MM.1S (cell line): ENCODE measurements around the gene TSPAN17.

Experiments
- DNase-seq: peaks from one replicate; pipeline ENCODE4 v3.0.0-alpha.2; 2015
- H2AFZ ChIP-seq: fragments of 300-600 bp; sonication (generic); 2 replicates; pipeline ENCODE4 v1.6.0; 2016; ENCODE audit warnings: antibody characterized with exemption, low read length
- H3F3A ChIP-seq: fragments of 300-600 bp; sonication (generic); 2 replicates; pipeline ENCODE4 v1.6.1; 2016; ENCODE audit warnings: mild to moderate bottlenecking, antibody characterized with exemption, low read length, moderate library complexity, mixed read lengths; ENCODE audit not compliant: insufficient read depth
- H3K27ac ChIP-seq: fragments of 300-600 bp; sonication (generic); 2 replicates; pipeline ENCODE4 v1.5.1; 2016; ENCODE audit warnings: mild to moderate bottlenecking, low read length
- H3K27me3 ChIP-seq: fragments of 300-600 bp; sonication (generic); replicated peaks from 2 replicates; pipeline ENCODE4 v1.6.0; 2016; ENCODE audit warnings: low read length; ENCODE audit not compliant: insufficient read depth
- H3K36me3 ChIP-seq: fragments of 300-600 bp; sonication (generic); replicated peaks from 2 replicates; pipeline ENCODE4 v1.6.1; 2016; ENCODE audit warnings: mild to moderate bottlenecking, low read length, mixed read lengths; ENCODE audit not compliant: insufficient read depth
- H3K4me1 ChIP-seq: fragments of 300-600 bp; sonication (generic); 2 replicates; pipeline ENCODE4 v1.6.1; 2016; ENCODE audit warnings: low read length, mixed read lengths
- H3K4me2 ChIP-seq: fragments of 300-600 bp; sonication (generic); 2 replicates; pipeline ENCODE4 v1.6.0; 2016; ENCODE audit warnings: low read depth, low read length
- H3K4me3 ChIP-seq: fragments of 300-600 bp; sonication (generic); 2 replicates; pipeline ENCODE4 v1.5.1; 2016; ENCODE audit warnings: low read length, mixed read lengths
- H3K79me2 ChIP-seq: fragments of 300-600 bp; sonication (generic); 2 replicates; pipeline ENCODE4 v1.6.1; 2016; ENCODE audit warnings: mixed run types, low read length, mixed read lengths
- H3K9ac ChIP-seq: fragments of 300-600 bp; sonication (generic); 2 replicates; pipeline ENCODE4 v1.6.1; 2016; ENCODE audit warnings: low read length, mixed read lengths
- H3K9me2 ChIP-seq: fragments of 300-600 bp; sonication (generic); replicated peaks from 2 replicates; pipeline ENCODE4 v1.6.1; 2016; ENCODE audit warnings: mild to moderate bottlenecking, low read length, mixed read lengths; ENCODE audit not compliant: insufficient read depth
- H3K9me3 ChIP-seq: fragments of 300-600 bp; sonication (generic); replicated peaks from 2 replicates; pipeline ENCODE4 v1.6.1; 2016; ENCODE audit warnings: mild to moderate bottlenecking, low read length, mixed read lengths; ENCODE audit not compliant: insufficient read depth
- H4K20me1 ChIP-seq: fragments of 300-600 bp; sonication (generic); 2 replicates; pipeline ENCODE4 v1.6.1; 2016; ENCODE audit warnings: mild to moderate bottlenecking, low read length, moderate library complexity, mixed read lengths; ENCODE audit not compliant: insufficient read depth
- EZH2 ChIP-seq: fragments of 300-600 bp; sonication (generic); optimal IDR thresholded peaks from 2 replicates; pipeline ENCODE3; 2017; ENCODE audit warnings: low read depth, mild to moderate bottlenecking, antibody characterized with exemption, low read length, mixed read lengths
- EZH2phosphoT487 ChIP-seq: fragments of 300-600 bp; sonication (generic); IDR thresholded peaks from 2 replicates; pipeline ENCODE4 v1.6.1; 2018; ENCODE audit warnings: antibody characterized with exemption, low read length
- TF ChIP-seq, protein P1 (sequence below): fragments of 300-600 bp; sonication (generic); IDR thresholded peaks from 2 replicates; pipeline ENCODE4 v1.5.1; 2016; ENCODE audit warnings: antibody characterized with exemption, low read length, mixed read lengths

The TSPAN17 gene

DNA sequence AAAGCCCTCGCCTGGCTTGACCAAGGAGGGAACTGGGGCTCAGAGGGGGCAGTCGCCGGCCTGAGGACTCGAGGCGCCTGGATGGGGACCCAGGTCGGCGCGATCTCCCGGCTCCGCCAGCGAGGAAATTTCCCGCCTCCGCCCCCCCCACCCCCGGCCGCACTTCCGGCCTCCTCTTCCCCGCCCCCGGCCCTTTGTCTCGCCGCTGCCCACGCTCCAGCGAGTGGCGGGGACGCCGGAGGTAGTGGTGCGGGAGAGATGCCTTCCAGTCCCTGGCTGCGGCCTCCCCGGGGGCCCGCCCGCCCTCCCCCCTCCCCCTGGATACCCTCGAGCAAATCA is 36.9 kb upstream of the TSPAN17 start:
- DNase-seq: no peak
- Histone ChIP-seq H3K79me2 (peaks cover 3% of the 10 kb centered on the region; the same call in 1 of the 2 replicates), H3F3A (0 out of 2 replicates have a peak, but pooled peaks cover 4% of the 10 kb centered on the region), H2AFZ (peak overlapping the region; percentile 83), H3K9me3 (no peaks in the 10 kb centered on the region), H4K20me1 (no peaks in the 10 kb centered on the region), H3K4me3 (peak overlapping the region; percentile 72), H3K27ac (no peak overlapping the region), H3K9me2 (no peaks in the 10 kb centered on the region), H3K4me1 (peaks cover 23% of the 10 kb centered on the region), H3K36me3 (no peaks in the 10 kb centered on the region), H3K9ac (peak overlapping the region; percentile 27; the same call in 1 of the 2 replicates), H3K4me2 (peak overlapping the region; percentile 88), H3K27me3 (peaks cover 32% of the 10 kb centered on the region)
- TF ChIP-seq EZH2phosphoT487 (no peak), EZH2 (no peak)
- TF ChIP-seq, protein P1, sequence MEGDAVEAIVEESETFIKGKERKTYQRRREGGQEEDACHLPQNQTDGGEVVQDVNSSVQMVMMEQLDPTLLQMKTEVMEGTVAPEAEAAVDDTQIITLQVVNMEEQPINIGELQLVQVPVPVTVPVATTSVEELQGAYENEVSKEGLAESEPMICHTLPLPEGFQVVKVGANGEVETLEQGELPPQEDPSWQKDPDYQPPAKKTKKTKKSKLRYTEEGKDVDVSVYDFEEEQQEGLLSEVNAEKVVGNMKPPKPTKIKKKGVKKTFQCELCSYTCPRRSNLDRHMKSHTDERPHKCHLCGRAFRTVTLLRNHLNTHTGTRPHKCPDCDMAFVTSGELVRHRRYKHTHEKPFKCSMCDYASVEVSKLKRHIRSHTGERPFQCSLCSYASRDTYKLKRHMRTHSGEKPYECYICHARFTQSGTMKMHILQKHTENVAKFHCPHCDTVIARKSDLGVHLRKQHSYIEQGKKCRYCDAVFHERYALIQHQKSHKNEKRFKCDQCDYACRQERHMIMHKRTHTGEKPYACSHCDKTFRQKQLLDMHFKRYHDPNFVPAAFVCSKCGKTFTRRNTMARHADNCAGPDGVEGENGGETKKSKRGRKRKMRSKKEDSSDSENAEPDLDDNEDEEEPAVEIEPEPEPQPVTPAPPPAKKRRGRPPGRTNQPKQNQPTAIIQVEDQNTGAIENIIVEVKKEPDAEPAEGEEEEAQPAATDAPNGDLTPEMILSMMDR: no peak

DNA sequence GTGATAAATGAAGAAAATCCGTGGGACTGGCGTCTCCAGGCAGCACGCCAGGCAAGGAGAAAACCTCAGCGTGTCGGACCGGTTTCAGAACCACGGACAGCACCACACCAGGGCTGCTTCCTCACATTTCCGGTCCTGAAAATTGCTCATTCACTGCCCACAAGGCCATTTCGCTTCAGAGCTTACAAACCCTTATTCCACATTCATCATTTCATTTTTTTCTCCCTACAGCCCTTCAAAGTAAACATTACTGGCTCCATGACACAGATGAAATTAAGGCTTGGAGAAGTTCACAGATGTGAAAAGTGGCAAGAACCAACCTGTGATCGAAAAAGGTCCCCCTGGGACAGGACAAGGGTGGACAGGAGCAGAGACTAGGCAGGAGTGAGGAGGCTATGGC is 35.8 kb upstream of the TSPAN17 start:
- peaks cover 23% of the 10 kb centered on the region for H3K4me1 ChIP-seq
- H3K4me3 ChIP-seq: no peak overlapping the region
- no peak overlapping the region for H2AFZ ChIP-seq
- 0 out of 2 replicates have a peak, but pooled peaks cover 4% of the 10 kb centered on the region for H3F3A ChIP-seq
- peaks cover 42% of the 10 kb centered on the region for H3K27me3 ChIP-seq
- DNase-seq: peak; percentile 68
- H3K9me3 ChIP-seq: no peaks in the 10 kb centered on the region
- no peak overlapping the region for H3K4me2 ChIP-seq
- H3K9me2 ChIP-seq: no peaks in the 10 kb centered on the region
- no peak overlapping the region for H3K27ac ChIP-seq
- peaks cover 3% of the 10 kb centered on the region; the same call in 1 of the 2 replicates for H3K79me2 ChIP-seq
- no peaks in the 10 kb centered on the region for H4K20me1 ChIP-seq
- TF ChIP-seq EZH2phosphoT487 (no peak), EZH2 (no peak)
- TF ChIP-seq, protein P1: no peak
- no peaks in the 10 kb centered on the region for H3K36me3 ChIP-seq
- no peak overlapping the region for H3K9ac ChIP-seq

- H3K9me3 ChIP-seq: no peaks in the 10 kb centered on the region
- H3K36me3 ChIP-seq: no peaks in the 10 kb centered on the region
- peaks cover 48% of the 10 kb centered on the region for H3K27me3 ChIP-seq
- H2AFZ ChIP-seq: no peak overlapping the region
- no peak overlapping the region for H3K4me3 ChIP-seq
- H3K9me2 ChIP-seq: no peaks in the 10 kb centered on the region
- peaks cover 23% of the 10 kb centered on the region for H3K4me1 ChIP-seq
- no peak overlapping the region for H3K27ac ChIP-seq
- H3F3A ChIP-seq: 0 out of 2 replicates have a peak, but pooled peaks cover 4% of the 10 kb centered on the region
- H3K4me2 ChIP-seq: no peak overlapping the region
- H3K9ac ChIP-seq: no peak overlapping the region
- no peak for TF ChIP-seq EZH2
- peaks cover 3% of the 10 kb centered on the region; the same call in 1 of the 2 replicates for H3K79me2 ChIP-seq
- no peak for DNase-seq
- H4K20me1 ChIP-seq: no peaks in the 10 kb centered on the region
Observed at GRCh38 chr5:176612008-176612407, 35.3 kb upstream of the TSPAN17 start.

DNA sequence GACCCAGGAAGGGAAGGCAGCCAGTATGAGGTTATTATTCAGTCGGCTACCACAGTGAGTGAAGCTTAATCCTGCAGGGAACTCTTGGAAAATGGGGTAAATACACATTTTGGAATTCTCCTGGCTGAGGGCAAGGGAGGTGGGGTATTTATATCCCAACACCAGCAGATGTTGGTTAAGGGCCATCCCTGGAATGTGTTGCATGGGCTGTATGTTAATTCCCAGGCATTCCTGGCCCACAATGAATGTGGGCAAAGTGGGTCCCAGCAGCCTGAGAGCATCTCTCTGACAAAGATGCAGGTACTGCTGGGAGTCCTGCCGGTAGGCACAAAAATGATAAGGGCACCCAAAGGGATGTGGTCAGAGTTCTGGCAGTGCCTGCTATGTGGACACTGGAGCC is 34.4 kb upstream of the TSPAN17 start:
- no peak overlapping the region for H3K4me2 ChIP-seq
- no peak overlapping the region for H3K4me3 ChIP-seq
- no peaks in the 10 kb centered on the region for H3K36me3 ChIP-seq
- TF ChIP-seq EZH2phosphoT487: no peak
- TF ChIP-seq, protein P1: no peak
- TF ChIP-seq EZH2: no peak
- no peak for DNase-seq
- H3K27me3 ChIP-seq: peaks cover 54% of the 10 kb centered on the region
- peaks cover 3% of the 10 kb centered on the region; the same call in 1 of the 2 replicates for H3K79me2 ChIP-seq
- H4K20me1 ChIP-seq: no peaks in the 10 kb centered on the region
- peaks cover 23% of the 10 kb centered on the region for H3K4me1 ChIP-seq
- no peaks in the 10 kb centered on the region for H3K9me2 ChIP-seq
- H3K9me3 ChIP-seq: no peaks in the 10 kb centered on the region
- H3K27ac ChIP-seq: no peak overlapping the region
- 0 out of 2 replicates have a peak, but pooled peaks cover 4% of the 10 kb centered on the region for H3F3A ChIP-seq
- no peak overlapping the region for H2AFZ ChIP-seq
- no peak overlapping the region for H3K9ac ChIP-seq
